HG03342 (cell line): ENCODE measurements around the gene PBLD.
"Not testable (repeated sequence)": the region's sequence is repeated elsewhere in the genome, so short reads cannot be mapped to it uniquely, and the experiment has no call there.

ENCODE experiments used
- ATAC-seq: cut with Tn5 transposase; IDR thresholded peaks from one replicate; pipeline ENCODE4 v1.9.1; 2021; ENCODE audit warnings: mild to moderate bottlenecking, moderate library complexity; ENCODE audit not compliant: unreplicated experiment

Gene PBLD

GRCh38 chr10:68331455-68332258, 1.1 kb downstream of the PBLD start, which contains the start of gene HNRNPH3:
HNRNPH3 (plus strand) TSS chr10:68332064; CDS start chr10:68337222, 5,158 bp downstream.
- peak; percentile 82 for ATAC-seq

GRCh38 chr10:68330852-68331454, 1.8 kb downstream of the PBLD start:
- no peak for ATAC-seq

GRCh38 chr10:68329506-68329861, 3.2 kb downstream of the PBLD start:
- no peak for ATAC-seq

GRCh38 chr10:68327889-68328786, 4.6 kb downstream of the PBLD start:
- no peak for ATAC-seq

- ATAC-seq, result not testable (repeated sequence)
Measured at GRCh38 chr10:68324396-68324795, 8.3 kb downstream of the PBLD start.

GRCh38 chr10:68318331-68319059, 14.2 kb downstream of the PBLD start:
- no peak for ATAC-seq

- ATAC-seq, result no peak
Measured at GRCh38 chr10:68315582-68315981, 17.1 kb downstream of the PBLD start.

- not testable (repeated sequence) for ATAC-seq
Measured at GRCh38 chr10:68314930-68315329, 17.8 kb downstream of the PBLD start.

- no peak for ATAC-seq
Measured at GRCh38 chr10:68310531-68310930, 22.2 kb downstream of the PBLD start.

GRCh38 chr10:68305854-68306253, 26.9 kb downstream of the PBLD start:
- ATAC-seq, result no peak

GRCh38 chr10:68303849-68304412, 28.8 kb downstream of the PBLD start:
- no peak for ATAC-seq

- ATAC-seq, result no peak
Measured at GRCh38 chr10:68302871-68303270, 29.9 kb downstream of the PBLD start.

- no peak for ATAC-seq
Measured at GRCh38 chr10:68302503-68302823, 30.3 kb downstream of the PBLD start.

- peak; percentile 61 for ATAC-seq
Measured at GRCh38 chr10:68301790-68302502, 30.8 kb downstream of the PBLD start.

- no peak for ATAC-seq
Measured at GRCh38 chr10:68301301-68301700, 31.4 kb downstream of the PBLD start.

GRCh38 chr10:68296843-68297663, 35.7 kb downstream of the PBLD start:
- no peak for ATAC-seq

- ATAC-seq, result no peak
Measured at GRCh38 chr10:68290736-68291135, 42.0 kb downstream of the PBLD start.

- ATAC-seq, result no peak
Measured at GRCh38 chr10:68288717-68289116, 44.0 kb downstream of the PBLD start.
